Esophagus squamous epithelium (tissue), 4 donors: Measurements from ENCODE around the gene NPTX2.

Experiments used
- POLR2A ChIP-seq, 4 donors: fragments of 450-650 bp; IDR thresholded peaks; one replicate each; pipeline ENCODE4 v1.6.1; 2017; ENCODE audit warnings: antibody characterized with exemption in 4 of 4, mild to moderate bottlenecking in 4 of 4, moderate library complexity in 3 of 4
- TF ChIP-seq, protein P1 (sequence below), 6 experiments: fragments of 450-650 bp in 4 of 6; fragments of 200-600 bp in 2 of 6; sonication (generic) in 2 of 6; IDR thresholded peaks; one replicate each; pipeline ENCODE4 v1.5.1; 2016 to 2019; ENCODE audit warnings: antibody characterized with exemption in 6 of 6, mild to moderate bottlenecking in 4 of 6, moderate library complexity in 4 of 6

DNA sequence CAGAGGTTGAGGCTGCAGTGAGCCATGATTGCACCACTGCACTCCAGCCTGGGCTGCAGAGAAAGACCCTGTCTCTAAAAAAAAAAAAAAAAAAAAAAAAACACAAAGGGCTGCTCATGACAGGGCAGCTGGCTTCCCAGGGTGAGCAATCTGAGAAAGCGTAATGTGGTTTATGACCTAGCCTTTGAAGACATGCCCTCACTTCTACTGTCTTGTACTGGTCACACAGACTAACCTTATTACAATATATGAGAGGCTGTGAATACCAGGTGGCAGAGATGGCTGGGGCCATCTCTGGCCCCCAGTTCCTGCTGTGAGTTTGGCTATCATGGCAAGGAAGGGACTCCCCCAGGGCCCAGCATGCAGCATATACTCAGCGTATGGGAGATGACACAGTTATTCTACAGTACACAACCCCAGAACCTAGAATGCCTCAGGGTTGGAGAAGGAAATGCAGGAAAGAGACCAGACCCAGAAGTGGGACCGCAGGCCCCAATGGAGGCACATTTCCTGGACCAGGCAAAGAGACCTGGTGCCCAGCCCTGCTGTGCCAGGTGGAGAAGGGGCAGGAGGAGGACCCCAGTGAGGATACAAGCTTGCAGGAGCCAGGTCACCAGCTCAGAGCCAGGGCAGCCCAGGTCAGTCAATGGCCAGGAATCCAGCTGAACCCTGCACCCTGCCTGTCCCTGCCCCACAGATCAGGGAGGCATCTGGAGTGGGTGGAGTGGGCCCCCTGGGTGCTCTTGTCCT, 26.3 kb downstream of the NPTX2 start:
- TF ChIP-seq, protein P1, sequence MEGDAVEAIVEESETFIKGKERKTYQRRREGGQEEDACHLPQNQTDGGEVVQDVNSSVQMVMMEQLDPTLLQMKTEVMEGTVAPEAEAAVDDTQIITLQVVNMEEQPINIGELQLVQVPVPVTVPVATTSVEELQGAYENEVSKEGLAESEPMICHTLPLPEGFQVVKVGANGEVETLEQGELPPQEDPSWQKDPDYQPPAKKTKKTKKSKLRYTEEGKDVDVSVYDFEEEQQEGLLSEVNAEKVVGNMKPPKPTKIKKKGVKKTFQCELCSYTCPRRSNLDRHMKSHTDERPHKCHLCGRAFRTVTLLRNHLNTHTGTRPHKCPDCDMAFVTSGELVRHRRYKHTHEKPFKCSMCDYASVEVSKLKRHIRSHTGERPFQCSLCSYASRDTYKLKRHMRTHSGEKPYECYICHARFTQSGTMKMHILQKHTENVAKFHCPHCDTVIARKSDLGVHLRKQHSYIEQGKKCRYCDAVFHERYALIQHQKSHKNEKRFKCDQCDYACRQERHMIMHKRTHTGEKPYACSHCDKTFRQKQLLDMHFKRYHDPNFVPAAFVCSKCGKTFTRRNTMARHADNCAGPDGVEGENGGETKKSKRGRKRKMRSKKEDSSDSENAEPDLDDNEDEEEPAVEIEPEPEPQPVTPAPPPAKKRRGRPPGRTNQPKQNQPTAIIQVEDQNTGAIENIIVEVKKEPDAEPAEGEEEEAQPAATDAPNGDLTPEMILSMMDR (IDR thresholded peaks at IDR 0.05) = no peak
- no peak for TF ChIP-seq POLR2A (IDR thresholded peaks at IDR 0.05)
